GM06990 (cell line): ENCODE measurements around the gene NEFH.

Source experiments
- DNase-seq: peaks from one replicate; pipeline ENCODE4 v3.0.0-alpha.2; 2011; ENCODE audit not compliant: insufficient read length; ENCODE audit errors: extremely low read depth
- H3K27me3 ChIP-seq: replicated peaks from 2 replicates; pipeline ENCODE4 v1.6.0; 2011; ENCODE audit warnings: low read length; ENCODE audit not compliant: control insufficient read depth, insufficient read depth
- H3K36me3 ChIP-seq: 2 replicates; pipeline ENCODE4 v1.5.1; 2011; ENCODE audit warnings: low read length; ENCODE audit not compliant: control insufficient read depth, insufficient read depth
- H3K4me3 ChIP-seq: replicated peaks from 2 replicates; pipeline ENCODE4 v1.5.1; 2011; ENCODE audit warnings: low read depth, mild to moderate bottlenecking, control low read depth, low read length
- CTCF ChIP-seq: IDR thresholded peaks from 2 replicates; pipeline ENCODE4 v1.5.1; 2011; ENCODE audit warnings: low read length, control low read depth, mild to moderate bottlenecking, inconsistent platforms; ENCODE audit not compliant: insufficient read depth, poor library complexity, severe bottlenecking

NEFH gene

GRCh38 chr22:29458551-29458950 is 21.5 kb upstream of the NEFH start:
- no peak overlapping the region for H3K4me3 ChIP-seq
- H3K36me3 ChIP-seq, result no peaks in the 10 kb centered on the region
- TF ChIP-seq CTCF, result no peak
- no peaks in the 10 kb centered on the region for H3K27me3 ChIP-seq
- no peak for DNase-seq

GRCh38 chr22:29459773-29460172 is 20.2 kb upstream of the NEFH start:
- no peak for TF ChIP-seq CTCF
- Histone ChIP-seq H3K4me3 (no peak overlapping the region), H3K36me3 (no peaks in the 10 kb centered on the region), H3K27me3 (no peaks in the 10 kb centered on the region)
- no peak for DNase-seq

- Histone ChIP-seq H3K4me3 (no peak overlapping the region), H3K36me3 (no peaks in the 10 kb centered on the region), H3K27me3 (no peaks in the 10 kb centered on the region)
- no peak for TF ChIP-seq CTCF
- no peak for DNase-seq
Observed at GRCh38 chr22:29461263-29461662, 18.8 kb upstream of the NEFH start.

- no peak overlapping the region for H3K4me3 ChIP-seq
- TF ChIP-seq CTCF, result no peak
- no peak for DNase-seq
- no peaks in the 10 kb centered on the region for H3K36me3 ChIP-seq
- H3K27me3 ChIP-seq, result no peaks in the 10 kb centered on the region; the same call in 1 of the 2 replicates
Observed at GRCh38 chr22:29463629-29464028, 16.4 kb upstream of the NEFH start.

GRCh38 chr22:29464581-29464980 is 15.4 kb upstream of the NEFH start:
- Histone ChIP-seq H3K4me3 (no peak overlapping the region), H3K36me3 (no peaks in the 10 kb centered on the region), H3K27me3 (no peaks in the 10 kb centered on the region; the same call in 1 of the 2 replicates)
- TF ChIP-seq CTCF, result no peak
- DNase-seq, result no peak

GRCh38 chr22:29469755-29470154 is 10.3 kb upstream of the NEFH start:
- no peak overlapping the region; the same call in 1 of the 2 replicates for H3K4me3 ChIP-seq

More at GRCh38 chr22:29469755-29470154, 10.3 kb upstream of the NEFH start:
- no peak for DNase-seq
- no peak for TF ChIP-seq CTCF
- H3K27me3 ChIP-seq, result no peaks in the 10 kb centered on the region; the same call in 1 of the 2 replicates
- no peaks in the 10 kb centered on the region for H3K36me3 ChIP-seq
